AG04449 (cell line): ENCODE results near the gene NFIA.

Experiments used
- CTCF ChIA-PET: fragments of 350-600 bp; formaldehyde crosslinking; extraction: SDS; loops from one replicate; lab custom pipeline; 2021; ENCODE audit warnings: antibody characterized with exemption; lab: Yijun Ruan, JAX
- POLR2A ChIA-PET: fragments of 400-600, 350-600 bp; formaldehyde crosslinking; extraction: SDS; loops from one replicate; lab custom pipeline; 2020; ENCODE audit warnings: antibody characterized with exemption, inconsistent platforms; lab: Yijun Ruan, JAX
- DNase-seq: peaks from one replicate; pipeline ENCODE4 v3.0.0-alpha.2; 2010; ENCODE audit warnings: low read depth, low spot score
- H3K4me3 ChIP-seq: 2 replicates; pipeline ENCODE4 v1.5.1; 2011; ENCODE audit warnings: low read depth, mild to moderate bottlenecking, control low read depth, low read length
- TF ChIP-seq, protein P1 (sequence below): IDR thresholded peaks from one replicate; pipeline ENCODE4 v1.5.1; 2011; ENCODE audit warnings: mild to moderate bottlenecking, moderate library complexity, low read length, control low read depth, inconsistent platforms; ENCODE audit not compliant: insufficient read depth; ENCODE audit errors: missing control alignments

The NFIA gene

DNA sequence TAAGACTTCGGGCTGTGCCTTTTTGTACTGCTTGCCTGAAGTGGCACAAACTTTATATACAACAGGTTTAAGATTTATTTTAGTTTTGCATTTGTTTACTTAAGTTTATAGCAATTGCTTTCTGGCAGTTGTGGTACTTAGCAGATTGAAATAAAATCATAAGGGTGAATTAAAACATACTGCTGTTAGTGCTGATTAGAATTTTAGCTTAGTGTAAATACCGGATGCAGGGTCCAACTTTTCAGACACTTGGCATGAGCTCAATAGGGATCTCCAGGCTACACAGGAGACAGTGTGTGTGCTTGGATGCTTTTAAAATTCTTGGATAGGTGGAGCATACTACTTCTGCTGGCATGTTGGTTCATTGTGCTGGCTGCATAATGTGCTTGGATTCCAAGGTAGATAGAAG, 159.6 kb downstream of the NFIA start:
- H3K4me3 ChIP-seq, result no peak overlapping the region
- ChIA-PET POLR2A (no interaction called here), CTCF (no interaction called here)
- TF ChIP-seq, protein P1, sequence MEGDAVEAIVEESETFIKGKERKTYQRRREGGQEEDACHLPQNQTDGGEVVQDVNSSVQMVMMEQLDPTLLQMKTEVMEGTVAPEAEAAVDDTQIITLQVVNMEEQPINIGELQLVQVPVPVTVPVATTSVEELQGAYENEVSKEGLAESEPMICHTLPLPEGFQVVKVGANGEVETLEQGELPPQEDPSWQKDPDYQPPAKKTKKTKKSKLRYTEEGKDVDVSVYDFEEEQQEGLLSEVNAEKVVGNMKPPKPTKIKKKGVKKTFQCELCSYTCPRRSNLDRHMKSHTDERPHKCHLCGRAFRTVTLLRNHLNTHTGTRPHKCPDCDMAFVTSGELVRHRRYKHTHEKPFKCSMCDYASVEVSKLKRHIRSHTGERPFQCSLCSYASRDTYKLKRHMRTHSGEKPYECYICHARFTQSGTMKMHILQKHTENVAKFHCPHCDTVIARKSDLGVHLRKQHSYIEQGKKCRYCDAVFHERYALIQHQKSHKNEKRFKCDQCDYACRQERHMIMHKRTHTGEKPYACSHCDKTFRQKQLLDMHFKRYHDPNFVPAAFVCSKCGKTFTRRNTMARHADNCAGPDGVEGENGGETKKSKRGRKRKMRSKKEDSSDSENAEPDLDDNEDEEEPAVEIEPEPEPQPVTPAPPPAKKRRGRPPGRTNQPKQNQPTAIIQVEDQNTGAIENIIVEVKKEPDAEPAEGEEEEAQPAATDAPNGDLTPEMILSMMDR, result no peak
- no peak for DNase-seq

DNA sequence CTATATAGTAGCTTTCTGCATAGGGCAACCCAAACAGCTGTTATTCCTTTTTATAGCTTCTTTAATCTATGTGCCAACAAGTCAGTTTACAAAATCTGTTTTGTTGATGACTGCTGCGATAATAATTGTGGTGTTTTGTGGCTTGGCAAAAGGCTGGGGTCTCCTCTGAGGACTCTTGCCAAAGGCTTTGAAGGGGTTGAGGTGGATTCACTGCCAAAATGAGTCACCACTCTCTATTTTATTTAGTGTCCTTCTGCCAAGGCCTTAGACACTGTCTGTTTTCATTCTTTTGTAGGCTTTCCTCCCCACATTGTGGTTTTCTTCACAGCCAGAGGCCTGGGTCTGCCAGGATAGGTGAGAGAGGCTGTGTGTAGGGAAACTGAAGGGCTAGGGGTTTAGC, 161.8 kb downstream of the NFIA start:
- ChIA-PET CTCF (no interaction called here), POLR2A (no interaction called here)
- DNase-seq, result no peak
- H3K4me3 ChIP-seq, result no peak overlapping the region
- TF ChIP-seq, protein P1, result no peak

DNA sequence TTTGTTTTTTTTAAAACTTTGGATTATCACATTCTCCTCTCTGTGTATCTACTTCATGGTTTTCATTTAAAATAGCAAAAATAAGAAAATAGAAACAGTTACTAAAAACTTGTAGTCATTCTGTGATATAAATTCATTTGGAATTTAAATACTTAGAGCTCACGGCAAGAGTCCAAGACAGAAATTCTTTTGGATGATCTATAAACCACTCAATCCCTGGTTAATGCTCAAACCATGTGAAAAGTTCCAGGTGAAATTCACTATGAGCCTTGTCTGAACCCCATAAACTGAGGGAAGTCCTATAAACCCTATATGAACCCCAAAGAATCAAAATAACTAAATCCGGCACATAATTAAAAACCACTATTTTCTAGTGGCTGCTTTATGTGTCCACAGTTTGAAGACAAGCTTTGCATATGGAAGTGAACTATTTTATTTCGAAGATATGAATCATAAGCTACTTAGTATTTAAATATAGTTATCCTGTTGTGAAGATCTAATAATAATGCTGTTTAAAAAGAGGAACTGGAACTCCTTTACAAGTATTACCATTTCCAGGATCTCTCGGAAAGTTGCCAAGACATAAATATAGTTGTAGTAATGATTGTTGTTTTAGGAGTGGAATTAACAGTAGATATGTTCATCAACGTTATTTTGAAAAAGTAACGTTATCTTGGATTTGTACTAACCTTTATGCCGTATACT, 163.5 kb downstream of the NFIA start:
- TF ChIP-seq, protein P1, result no peak
- no peak overlapping the region for H3K4me3 ChIP-seq
- CTCF ChIA-PET, result no interaction called here
- POLR2A ChIA-PET, result no interaction called here
- DNase-seq, result no peak

DNA sequence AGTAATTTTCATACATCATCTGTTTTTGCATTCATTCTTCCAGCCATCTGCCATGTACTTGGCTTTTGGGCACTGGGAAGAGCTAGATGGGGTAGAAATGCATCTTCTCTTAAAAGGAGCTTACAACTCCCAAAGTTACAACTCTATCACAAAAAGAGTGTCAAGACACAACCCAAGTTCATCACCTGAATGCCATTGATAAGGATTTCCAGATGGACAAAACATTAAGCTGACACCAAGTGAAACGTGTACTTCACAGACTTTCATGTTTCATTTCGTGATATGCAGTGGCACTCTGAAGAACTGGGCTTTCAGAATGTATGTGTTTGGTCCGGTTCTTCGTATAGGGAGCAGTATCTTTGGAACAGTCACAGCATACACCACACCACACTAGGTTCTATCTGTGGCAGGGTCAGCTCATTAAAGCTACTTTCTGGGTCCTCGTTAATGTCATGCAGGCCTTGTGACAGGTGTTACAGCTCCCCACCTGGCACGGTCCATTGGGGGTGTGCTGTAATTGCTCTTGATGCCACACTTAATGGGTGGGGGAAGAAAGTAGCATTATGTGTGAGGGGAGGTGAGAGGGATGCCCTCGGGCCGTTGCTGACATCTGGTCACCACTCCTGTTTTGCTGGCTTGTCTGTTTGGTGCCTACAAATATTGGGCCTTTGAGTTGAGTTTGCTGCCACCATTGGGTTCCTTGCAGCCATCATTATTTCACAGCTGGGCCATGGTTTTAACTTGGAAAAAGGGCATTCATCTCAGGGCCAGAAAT, 164.9 kb downstream of the NFIA start:
- DNase-seq, result no peak
- ChIA-PET CTCF (no interaction called here), POLR2A (no interaction called here)
- TF ChIP-seq, protein P1, result no peak
- no peak overlapping the region for H3K4me3 ChIP-seq

DNA sequence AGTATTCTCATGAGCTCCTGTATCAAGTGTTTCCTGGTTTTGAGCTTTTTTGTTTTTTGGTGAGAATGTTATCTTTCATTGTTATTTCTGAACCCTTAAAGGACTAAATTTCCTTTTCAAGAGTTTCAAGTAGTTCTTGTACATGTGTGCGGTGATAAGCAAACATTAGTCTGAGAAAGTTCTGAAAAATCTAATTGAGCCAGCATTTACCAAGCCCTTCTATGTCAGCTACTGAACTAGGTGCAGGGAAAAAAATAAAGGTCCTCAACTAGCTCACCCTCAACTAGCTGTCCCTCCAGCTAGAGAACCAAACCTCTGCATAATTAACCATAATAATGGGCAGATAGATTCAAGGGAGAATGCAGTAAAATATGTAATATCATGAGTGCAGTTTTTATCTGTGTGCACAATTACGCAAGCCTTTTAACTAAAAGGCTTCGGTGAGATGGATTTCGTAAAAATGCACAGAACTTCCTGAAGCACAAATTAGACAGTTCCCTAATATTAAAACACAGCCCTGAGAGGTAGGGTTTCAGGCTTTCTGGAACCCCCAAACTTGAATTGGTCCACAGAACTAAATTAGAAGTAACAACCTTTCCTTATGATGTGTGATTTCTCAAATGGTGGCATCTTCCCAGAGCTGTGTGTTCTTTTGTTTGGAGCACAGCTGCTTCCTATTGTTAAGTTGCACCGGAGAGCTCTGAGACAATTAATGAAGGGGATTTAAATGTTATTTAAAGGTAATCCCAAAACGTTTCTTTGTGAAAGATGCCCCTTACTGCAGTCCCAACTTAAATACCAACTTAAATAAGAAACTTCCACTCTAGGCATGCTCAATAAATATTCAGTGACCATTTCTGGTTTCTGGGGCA, 165.8 kb downstream of the NFIA start:
- ChIA-PET POLR2A (no interaction called here), CTCF (no interaction called here)
- no peak overlapping the region for H3K4me3 ChIP-seq
- TF ChIP-seq, protein P1, result no peak
- DNase-seq, result no peak
